ENCODE measurements around the gene MYRF. TPM values are rescaled to one million over a fixed set of nuclear protein-coding genes. Genes with fewer than 3 reads are reported as not detected.

MYRF gene
- 0.48 and 0.65 TPM in 2 replicates for total RNA-seq

DNA sequence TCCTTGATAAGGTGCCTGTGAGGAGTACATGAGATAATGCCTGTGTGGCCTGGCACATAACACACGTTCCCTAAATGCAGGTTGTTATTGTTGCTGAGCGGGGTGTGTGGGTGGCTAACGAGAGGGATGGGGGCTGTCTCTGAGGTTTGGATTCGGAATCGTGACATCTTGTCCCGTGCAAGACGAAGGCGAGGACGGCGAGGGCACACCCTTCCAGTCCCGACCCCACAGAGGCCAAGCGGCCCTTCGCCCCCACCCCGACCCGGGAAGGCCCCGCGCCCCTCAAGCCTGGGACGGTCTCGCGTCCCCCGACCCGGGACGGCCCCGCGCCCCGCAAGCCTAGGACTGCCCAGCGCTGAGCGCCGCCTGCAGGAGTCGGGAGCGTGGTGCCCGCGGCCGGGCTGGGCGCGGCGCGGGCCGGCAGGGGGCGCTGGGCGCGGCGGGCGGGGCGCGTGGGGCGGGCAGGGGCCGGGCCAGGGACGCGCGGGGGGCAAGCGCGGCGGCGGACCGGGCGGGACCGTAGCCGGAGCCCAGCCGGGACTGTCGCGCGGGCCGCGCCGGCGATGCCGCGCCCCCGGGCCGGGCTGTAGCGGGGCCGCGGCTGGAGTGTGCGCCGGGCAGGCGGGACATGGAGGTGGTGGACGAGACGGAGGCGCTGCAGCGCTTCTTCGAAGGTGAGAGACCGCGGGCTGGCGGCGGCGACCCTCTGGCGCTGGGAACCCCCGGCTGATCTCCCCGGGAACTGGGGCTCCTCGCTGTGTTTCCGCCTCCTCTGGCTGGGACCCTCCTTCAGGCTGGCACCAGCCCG lies at the start of gene MYRF:
Gene MYRF (plus strand): TSS at position 520 of the 808 bp plus-strand sequence. CDS start 109 bp downstream, at position 629.

DNA sequence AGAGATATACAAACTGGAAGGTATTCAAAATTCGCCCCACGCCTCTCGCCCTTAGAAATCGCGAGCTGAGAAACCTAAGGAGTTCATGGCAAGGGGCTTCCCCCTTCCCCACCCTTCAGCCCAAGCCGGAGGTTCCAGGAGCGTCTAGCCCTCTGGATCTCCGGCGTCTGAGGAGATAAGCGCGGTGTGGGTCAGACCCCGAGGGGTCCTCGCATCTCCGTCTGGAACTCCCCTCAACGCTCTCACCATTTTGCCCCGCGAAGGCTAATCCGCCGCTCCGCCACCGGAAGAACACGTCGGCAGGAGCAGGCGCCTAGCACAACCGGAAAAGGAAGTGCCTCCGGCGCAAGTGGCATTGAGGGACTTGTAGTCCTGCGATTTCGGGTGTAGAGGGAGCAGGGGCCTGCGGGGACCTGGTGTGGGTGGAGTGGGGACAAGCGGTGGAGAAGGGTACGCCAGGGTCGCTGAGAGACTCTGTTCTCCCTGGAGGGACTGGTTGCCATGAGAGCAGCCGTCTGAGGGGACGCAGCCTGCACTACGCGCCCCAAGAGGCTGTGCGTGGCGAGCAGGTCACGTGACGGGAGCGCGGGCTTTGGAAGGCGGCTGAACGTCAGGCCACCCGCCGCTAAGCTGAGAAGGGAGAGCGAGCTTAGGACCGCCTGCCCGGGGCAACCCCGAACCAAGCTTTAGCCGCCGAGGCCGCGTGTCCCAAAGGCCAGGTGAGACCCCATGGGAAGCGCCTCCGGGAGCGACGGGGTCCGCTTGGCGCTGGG lies 40.1 kb downstream of the MYRF start, which contains the start of the genes FEN1 and TMEM258:
Gene FEN1 (plus strand): TSS at position 602 of the 773 bp plus-strand sequence. CDS start 2,451 bp downstream, outside the sequence.
Gene TMEM258 (minus strand): TSS at position 290 of the 773 bp plus-strand sequence. CDS start 41 bp downstream, at position 249.

DNA sequence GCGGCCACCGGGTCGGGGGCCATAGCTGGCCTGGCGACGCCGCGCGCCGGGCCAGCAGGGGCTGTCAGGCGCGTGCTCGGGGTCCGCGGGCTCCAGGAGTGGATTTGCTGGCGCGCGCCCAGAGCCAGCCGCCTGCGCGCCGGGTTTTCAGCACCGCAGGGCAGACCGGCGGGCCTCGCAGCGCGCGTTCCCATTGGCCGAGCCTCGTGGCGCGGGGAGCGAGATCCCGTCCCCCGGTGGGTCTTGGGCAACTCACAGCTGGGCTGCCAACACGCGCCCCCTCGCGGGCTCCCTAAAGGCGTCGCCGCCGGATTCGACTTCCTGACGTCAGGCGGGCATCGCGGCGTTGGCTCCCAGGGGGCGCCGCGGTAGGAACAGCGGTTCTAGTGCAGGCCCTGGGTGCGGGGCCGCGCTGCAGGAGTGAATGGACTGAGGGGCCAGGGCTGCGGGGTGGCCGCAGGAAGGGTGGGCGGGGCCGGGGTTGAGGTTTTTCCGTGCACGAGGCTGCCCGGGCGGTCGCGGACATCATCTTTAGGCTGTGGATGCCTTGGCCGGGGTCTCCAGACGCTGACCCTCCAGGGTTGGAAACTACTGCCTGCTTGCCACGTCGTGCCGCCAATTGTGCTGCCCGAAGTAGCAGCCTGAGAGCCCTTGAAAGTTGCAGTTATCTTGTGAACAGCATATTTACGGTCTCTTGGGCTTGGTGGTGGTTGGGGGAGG lies 64.5 kb downstream of the MYRF start, which contains the start of gene FADS1:
Gene FADS1 (minus strand): TSS at position 268 of the 720 bp plus-strand sequence. CDS start 74 bp downstream, at position 194.

DNA sequence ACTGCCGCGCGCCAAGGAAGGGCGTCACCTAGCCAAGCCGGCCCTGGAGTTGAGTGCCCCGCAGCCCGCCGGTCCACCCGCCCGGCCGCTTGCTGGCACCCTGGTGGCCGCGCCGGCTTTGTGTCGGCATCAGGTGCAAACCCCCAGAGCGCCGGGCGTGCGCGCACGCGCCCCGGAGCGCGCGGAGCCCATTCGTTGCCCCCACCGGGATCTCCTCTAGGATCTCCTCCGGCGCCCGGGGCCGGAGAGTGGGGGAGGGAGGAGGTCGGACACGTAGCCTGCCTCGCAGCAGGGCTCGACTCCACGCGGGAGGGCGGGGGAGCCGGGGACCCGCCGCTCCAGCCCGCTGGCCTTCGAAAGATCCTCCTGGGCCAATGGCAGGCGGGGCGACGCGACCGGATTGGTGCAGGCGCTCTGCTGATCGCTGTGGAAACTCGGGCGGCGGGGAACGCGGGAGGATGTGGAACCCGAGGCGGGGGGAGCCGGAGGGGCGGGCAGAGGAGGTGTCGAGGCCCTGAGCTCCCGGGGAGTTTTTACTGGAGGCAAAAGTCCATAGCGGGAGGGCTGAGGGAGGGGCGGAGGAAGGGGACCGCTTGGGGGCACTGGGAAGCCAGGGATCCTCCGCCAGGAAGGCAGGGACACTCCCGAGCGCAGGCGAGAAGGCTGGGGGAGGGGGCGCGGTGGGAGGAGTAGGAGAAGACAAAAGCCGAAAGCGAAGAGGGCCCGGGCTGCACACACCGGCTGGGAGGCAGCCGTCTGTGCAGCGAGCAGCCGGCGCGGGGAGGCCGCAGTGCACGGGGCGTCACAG lies 75.3 kb downstream of the MYRF start, which contains the start of gene FADS2:
Gene FADS2 (plus strand): TSS at position 730 of the 808 bp plus-strand sequence. CDS start 91 bp downstream, outside the sequence.

Other genes with a start within 250 kb of the MYRF start
- not detected in 2 replicates for gene LRRC10B, start 243.9 kb upstream of the MYRF start, total RNA-seq
- gene SYT7, start 171.6 kb upstream of the MYRF start, total RNA-seq: 0.10 and 2.0 TPM in 2 replicates
- 5.0 and 5.9 TPM in 2 replicates for gene DAGLA, start 72.2 kb upstream of the MYRF start, total RNA-seq
- 65.6 and 81.3 TPM in 2 replicates for gene TMEM258, start 40.0 kb downstream of the MYRF start, total RNA-seq
- gene FEN1, start 40.3 kb downstream of the MYRF start, total RNA-seq: 21.9 and 35.8 TPM in 2 replicates
- gene FADS1, start 64.4 kb downstream of the MYRF start, total RNA-seq: 51.0 and 67.5 TPM in 2 replicates
- 139 and 217 TPM in 2 replicates for gene FADS2, start 75.7 kb downstream of the MYRF start, total RNA-seq
- gene FADS3, start 138.9 kb downstream of the MYRF start, total RNA-seq: 165 and 209 TPM in 2 replicates
- 1.9 and 2.0 TPM in 2 replicates for gene RAB3IL1, start 164.9 kb downstream of the MYRF start, total RNA-seq
- not detected in 2 replicates for gene BEST1, start 197.7 kb downstream of the MYRF start, total RNA-seq
- 388 and 673 TPM in 2 replicates for gene FTH1, start 215.0 kb downstream of the MYRF start, total RNA-seq